Activated CD8-positive, alpha-beta T cell treated with anti-CD3 and anti-CD28 coated beads for 36 hours (primary cell): ENCODE measurements around the gene ARFIP1. TPM values are rescaled to one million over a fixed set of nuclear protein-coding genes. Genes with fewer than 3 reads are reported as not detected.

ENCODE experiments used
- ATAC-seq: fragments of 200-7000 bp; cut with Tn5 transposase; one replicate; pipeline ENCODE4 v1.10.0; 2021; ENCODE audit warnings: mild to moderate bottlenecking, moderate library complexity
- CTCF ChIA-PET: fragments of 350-600 bp; sonication (Branson Sonifier 250); formaldehyde crosslinking; loops from one replicate; lab custom pipeline; 2021; ENCODE audit warnings: antibody characterized with exemption; lab: Charles Lee
- POLR2A ChIA-PET: fragments of 350-600 bp; sonication (Branson Sonifier 250); formaldehyde crosslinking; loops from one replicate; lab custom pipeline; 2021; ENCODE audit warnings: antibody characterized with exemption; lab: Charles Lee
- DNase-seq: peaks from one replicate; pipeline ENCODE4 v3.0.0-alpha.2; 2020
- H3K27ac Mint-ChIP-seq: one replicate; pipeline ENCODE4 v1.8.0; 2021; ENCODE audit warnings: mild to moderate bottlenecking, mixed read lengths
- H3K27me3 Mint-ChIP-seq: one replicate; pipeline ENCODE4 v1.8.0; 2021; ENCODE audit warnings: mixed read lengths
- H3K36me3 Mint-ChIP-seq: one replicate; pipeline ENCODE4 v1.8.0; 2021; ENCODE audit warnings: low read depth, mixed read lengths
- H3K4me1 Mint-ChIP-seq: one replicate; pipeline ENCODE4 v1.8.0; 2021; ENCODE audit warnings: low read depth, mixed read lengths
- H3K4me3 Mint-ChIP-seq: one replicate; pipeline ENCODE4 v1.8.0; 2021; ENCODE audit warnings: mild to moderate bottlenecking, moderate library complexity, mixed read lengths
- H3K9me3 Mint-ChIP-seq: one replicate; pipeline ENCODE4 v1.8.0; 2021; ENCODE audit warnings: mixed read lengths
- intact Hi-C: fragments of 100-400 bp; cut with micrococcal nuclease; formaldehyde crosslinking; loops from one replicate; pipeline ENCODE4 v1.10.0; 2022
- total RNA-seq, 2 experiments: library from RNA; stranded (reverse); gene quantifications; one replicate each; pipeline ENCODE4 v1.2.3, GENCODE V29; 2021
- TF ChIP-seq, protein P1 (sequence below): fragments of 200-600 bp; IDR thresholded peaks from one replicate; pipeline ENCODE4 v1.8.0; 2022; ENCODE audit warnings: antibody characterized with exemption, mild to moderate bottlenecking

ARFIP1 gene
- total RNA-seq, 2 experiments from 2014 or later, result 7.2 to 8.9 TPM

- POLR2A ChIA-PET, result no interaction called here
- no peaks in the 10 kb centered on the region for H3K27me3 Mint-ChIP-seq
- H3K4me1 Mint-ChIP-seq, result no peaks in the 10 kb centered on the region
- H3K27ac Mint-ChIP-seq, result no peak overlapping the region
- CTCF ChIA-PET, result no interaction called here
- H3K36me3 Mint-ChIP-seq, result peaks cover 4% of the 10 kb centered on the region
- ATAC-seq (no peak), DNase-seq (no peak)
- TF ChIP-seq, protein P1, sequence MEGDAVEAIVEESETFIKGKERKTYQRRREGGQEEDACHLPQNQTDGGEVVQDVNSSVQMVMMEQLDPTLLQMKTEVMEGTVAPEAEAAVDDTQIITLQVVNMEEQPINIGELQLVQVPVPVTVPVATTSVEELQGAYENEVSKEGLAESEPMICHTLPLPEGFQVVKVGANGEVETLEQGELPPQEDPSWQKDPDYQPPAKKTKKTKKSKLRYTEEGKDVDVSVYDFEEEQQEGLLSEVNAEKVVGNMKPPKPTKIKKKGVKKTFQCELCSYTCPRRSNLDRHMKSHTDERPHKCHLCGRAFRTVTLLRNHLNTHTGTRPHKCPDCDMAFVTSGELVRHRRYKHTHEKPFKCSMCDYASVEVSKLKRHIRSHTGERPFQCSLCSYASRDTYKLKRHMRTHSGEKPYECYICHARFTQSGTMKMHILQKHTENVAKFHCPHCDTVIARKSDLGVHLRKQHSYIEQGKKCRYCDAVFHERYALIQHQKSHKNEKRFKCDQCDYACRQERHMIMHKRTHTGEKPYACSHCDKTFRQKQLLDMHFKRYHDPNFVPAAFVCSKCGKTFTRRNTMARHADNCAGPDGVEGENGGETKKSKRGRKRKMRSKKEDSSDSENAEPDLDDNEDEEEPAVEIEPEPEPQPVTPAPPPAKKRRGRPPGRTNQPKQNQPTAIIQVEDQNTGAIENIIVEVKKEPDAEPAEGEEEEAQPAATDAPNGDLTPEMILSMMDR, result no peak
- no peaks in the 10 kb centered on the region for H3K9me3 Mint-ChIP-seq
- intact Hi-C loops, result no loop called here
- no peak overlapping the region for H3K4me3 Mint-ChIP-seq
Measured at GRCh38 chr4:152885185-152885584, 105.4 kb downstream of the ARFIP1 start.

DNA sequence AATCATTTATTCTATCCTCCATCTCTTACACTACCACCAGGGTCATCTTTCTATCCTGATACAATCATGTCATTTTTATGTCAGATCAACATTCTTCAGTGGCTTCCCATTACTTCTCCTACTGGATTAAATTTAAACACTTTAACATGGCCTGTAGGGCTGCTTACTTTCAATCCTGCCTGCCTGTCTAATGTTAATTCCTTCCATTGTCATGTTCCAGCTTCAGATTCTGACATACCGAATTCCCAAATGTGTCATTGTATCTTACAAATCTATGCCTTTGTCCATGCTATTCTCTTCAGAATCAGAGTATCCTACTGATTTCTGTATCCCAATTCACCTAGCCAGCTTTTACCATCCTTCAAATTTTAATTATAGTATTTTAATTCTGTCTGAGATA, 106.4 kb downstream of the ARFIP1 start:
- no peak for DNase-seq
- no peaks in the 10 kb centered on the region for H3K9me3 Mint-ChIP-seq
- no peak overlapping the region for H3K27ac Mint-ChIP-seq
- TF ChIP-seq, protein P1, result no peak
- intact Hi-C loops, result no loop called here
- H3K4me1 Mint-ChIP-seq, result no peaks in the 10 kb centered on the region
- ChIA-PET POLR2A (no interaction called here), CTCF (interaction anchor here (1.3 kb wide), 1 partner anchor 10 kb away, joined by 4 read pairs; no protein-coding TSS in a partner anchor)
- H3K4me3 Mint-ChIP-seq, result no peak overlapping the region
- peaks cover 10% of the 10 kb centered on the region for H3K36me3 Mint-ChIP-seq
- no peak for ATAC-seq
- H3K27me3 Mint-ChIP-seq, result no peaks in the 10 kb centered on the region

DNA sequence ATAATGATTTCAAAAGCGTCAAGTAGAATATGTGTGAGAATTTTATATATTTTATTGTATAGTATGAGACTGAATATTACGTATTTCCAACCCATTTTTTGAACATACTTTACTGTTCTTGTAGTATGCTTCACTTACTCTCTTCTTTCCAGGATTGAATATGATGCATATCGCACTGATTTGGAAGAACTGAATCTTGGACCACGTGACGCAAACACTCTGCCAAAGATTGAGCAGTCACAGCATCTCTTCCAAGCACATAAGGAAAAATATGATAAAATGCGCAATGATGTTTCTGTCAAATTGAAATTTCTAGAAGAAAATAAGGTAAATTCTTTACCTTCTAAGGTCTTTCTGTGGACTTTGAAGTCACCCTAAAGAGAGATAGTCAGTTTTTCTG, 108.2 kb downstream of the ARFIP1 start:
- TF ChIP-seq, protein P1, result no peak
- Mint-ChIP-seq H3K4me3 (no peak overlapping the region), H3K9me3 (no peaks in the 10 kb centered on the region), H3K27ac (no peak overlapping the region), H3K4me1 (no peaks in the 10 kb centered on the region), H3K36me3 (peaks cover 14% of the 10 kb centered on the region), H3K27me3 (no peaks in the 10 kb centered on the region)
- POLR2A ChIA-PET, result interaction anchor here (1.1 kb wide), 1 partner anchor 79 kb away, joined by 3 read pairs; no protein-coding TSS in a partner anchor
- no peak for DNase-seq
- intact Hi-C loops, result no loop called here
- no peak for ATAC-seq
- CTCF ChIA-PET, result no interaction called here

DNA sequence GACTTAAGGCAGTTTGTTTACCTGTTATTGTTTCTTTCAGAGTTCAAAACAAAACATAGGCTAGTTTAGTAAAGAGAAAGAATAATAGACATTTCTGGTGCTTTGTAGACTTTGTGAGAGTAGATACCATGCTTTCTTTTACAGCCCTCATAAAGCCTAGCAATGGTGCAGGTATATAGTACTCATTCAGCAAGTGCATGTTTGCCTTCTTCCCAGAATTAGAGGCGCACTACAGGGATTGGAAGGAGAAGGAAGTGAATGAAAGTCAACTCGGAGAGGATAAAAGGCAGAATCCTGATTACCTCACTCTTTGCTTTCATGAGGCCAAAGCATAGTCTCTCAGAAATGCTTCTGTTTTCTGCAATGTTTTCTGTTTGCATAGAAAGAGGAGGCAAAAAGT, 113.2 kb downstream of the ARFIP1 start:
- POLR2A ChIA-PET, result no interaction called here
- CTCF ChIA-PET, result interaction anchor here (0.7 to 1.4 kb wide), 2 partner anchors 193 to 235 kb away, joined by 3 to 4 read pairs; no protein-coding TSS in a partner anchor
- intact Hi-C loops, result no loop called here
- H3K27ac Mint-ChIP-seq, result no peak overlapping the region
- no peaks in the 10 kb centered on the region for H3K4me1 Mint-ChIP-seq
- DNase-seq, result no peak
- no peaks in the 10 kb centered on the region for H3K27me3 Mint-ChIP-seq
- TF ChIP-seq, protein P1, result no peak
- peaks cover 13% of the 10 kb centered on the region for H3K36me3 Mint-ChIP-seq
- no peak overlapping the region for H3K4me3 Mint-ChIP-seq
- no peaks in the 10 kb centered on the region for H3K9me3 Mint-ChIP-seq
- ATAC-seq, result no peak

DNA sequence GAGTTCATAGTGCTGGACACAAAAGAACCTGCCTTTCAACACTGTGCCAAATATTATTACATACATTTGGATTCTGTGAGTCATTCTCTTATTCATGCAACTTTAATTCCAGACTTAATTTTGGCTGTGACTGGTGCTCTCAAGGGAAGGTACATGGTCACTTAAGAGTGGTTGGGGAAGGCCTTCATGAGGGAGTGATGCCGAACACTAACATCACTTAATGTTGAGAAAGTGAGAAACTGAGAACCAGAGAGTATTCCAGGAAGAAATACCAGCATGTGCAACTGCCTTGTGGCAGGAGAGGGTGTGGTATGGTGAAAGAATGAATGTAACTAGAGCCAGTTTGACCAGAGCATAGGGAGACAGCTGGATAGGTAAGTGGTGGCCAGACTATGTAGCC, 114.9 kb downstream of the ARFIP1 start:
- ChIA-PET POLR2A (no interaction called here), CTCF (no interaction called here)
- ATAC-seq (no peak), DNase-seq (no peak)
- Mint-ChIP-seq H3K9me3 (no peaks in the 10 kb centered on the region), H3K27ac (no peak overlapping the region), H3K36me3 (peaks cover 14% of the 10 kb centered on the region), H3K4me3 (no peak overlapping the region), H3K27me3 (no peaks in the 10 kb centered on the region), H3K4me1 (peaks cover 3% of the 10 kb centered on the region)
- intact Hi-C loops, result no loop called here
- TF ChIP-seq, protein P1, result no peak
